Endothelial cell of umbilical vein (primary cell): ENCODE measurements around the gene CHRM4. TPM values are rescaled to one million over a fixed set of nuclear protein-coding genes. Genes with fewer than 3 reads are reported as not detected.

ENCODE experiments used
- BruUV-seq: library from RNA; stranded (reverse); fragments of 400-500 nt; replicated peaks from 2 replicates; lab custom pipeline; 2021; lab: Mats Ljungman, UMichigan
- CTCF ChIA-PET: fragments of 300-600, 350-600 bp; sonication (Branson Sonifier 250); formaldehyde crosslinking; loops from one replicate; lab custom pipeline; 2021; ENCODE audit warnings: antibody characterized with exemption, inconsistent platforms; lab: Charles Lee
- POLR2A ChIA-PET: fragments of 300-600, 350-600 bp; sonication (Branson Sonifier 250); formaldehyde crosslinking; loops from one replicate; lab custom pipeline; 2021; ENCODE audit warnings: antibody characterized with exemption, inconsistent platforms; lab: Charles Lee
- DNase-seq: peaks from one replicate; pipeline ENCODE4 v3.0.0-alpha.2; 2011; ENCODE audit warnings: low read depth, low spot score
- FAIRE-seq: peaks from 2 replicates; lab custom pipeline; 2011; peaks lifted over from hg19 to GRCh38; lab: Jason Lieb, UNC
- H2AFZ ChIP-seq: 2 replicates; pipeline ENCODE4 v1.6.0; 2012; ENCODE audit warnings: low read depth, low read length, control low read depth, inconsistent platforms
- H3K27ac ChIP-seq: 2 replicates; pipeline ENCODE4 v1.5.1; 2011; ENCODE audit warnings: low read depth, mild to moderate bottlenecking, control low read depth, low read length, moderate library complexity; ENCODE audit not compliant: insufficient read depth
- H3K27me3 ChIP-seq, 2 experiments: 2 replicates each; pipeline versions ENCODE4 v1.6.0 to v1.6.1; 2011; ENCODE audit warnings: low read length in 2 of 2, mixed read lengths in 1 of 2; ENCODE audit not compliant: control insufficient read depth in 2 of 2, insufficient read depth in 2 of 2
- H3K36me3 ChIP-seq, 2 experiments: 2 replicates in 1 of 2; 3 replicates in 1 of 2; pipeline ENCODE4 v1.5.1; 2011; ENCODE audit warnings: low read length in 2 of 2, mild to moderate bottlenecking in 1 of 2, moderate library complexity in 1 of 2; ENCODE audit not compliant: control insufficient read depth in 2 of 2, insufficient read depth in 2 of 2; ENCODE audit errors: extremely low read depth in 1 of 2
- H3K4me1 ChIP-seq: 3 replicates; pipeline ENCODE4 v1.5.1; 2011; ENCODE audit warnings: mild to moderate bottlenecking, low read length; ENCODE audit not compliant: control insufficient read depth, insufficient read depth; ENCODE audit errors: extremely low read depth
- H3K4me2 ChIP-seq: 2 replicates; pipeline ENCODE4 v1.6.1; 2011; ENCODE audit warnings: low read length, control low read depth, mixed read lengths; ENCODE audit not compliant: insufficient read depth
- H3K4me3 ChIP-seq, 3 experiments: fragments of 200-600 bp in 1 of 3; sonication (generic), shearing (Covaris generic) in 1 of 3; replicated peaks in 1 of 3; 2 replicates each; pipeline ENCODE4 v1.5.1; 2011 to 2016; ENCODE audit warnings: control low read depth in 3 of 3, low read length in 3 of 3, mild to moderate bottlenecking in 2 of 3, inconsistent platforms in 1 of 3, low read depth in 1 of 3, moderate library complexity in 1 of 3; ENCODE audit not compliant: insufficient read depth in 1 of 3
- H3K79me2 ChIP-seq: 2 replicates; pipeline ENCODE4 v1.6.0; 2012; ENCODE audit warnings: low read length, inconsistent platforms; ENCODE audit not compliant: control insufficient read depth, insufficient read depth
- H3K9ac ChIP-seq: replicated peaks from 2 replicates; pipeline ENCODE3; 2011; ENCODE audit warnings: low read length, control low read depth; ENCODE audit not compliant: insufficient read depth; ENCODE audit errors: extremely low read depth
- H3K9me1 ChIP-seq: replicated peaks from 3 replicates; pipeline ENCODE4 v1.6.0; 2011; ENCODE audit warnings: mild to moderate bottlenecking, low read length; ENCODE audit not compliant: control insufficient read depth, insufficient read depth; ENCODE audit errors: extremely low read depth
- H3K9me3 ChIP-seq: replicated peaks from 2 replicates; pipeline ENCODE4 v1.5.1; 2012; ENCODE audit warnings: low read length, inconsistent platforms; ENCODE audit not compliant: control insufficient read depth, insufficient read depth
- H4K20me1 ChIP-seq: replicated peaks from 2 replicates; pipeline ENCODE3; 2011; ENCODE audit warnings: mild to moderate bottlenecking, low read length; ENCODE audit not compliant: control insufficient read depth, insufficient read depth; ENCODE audit errors: extremely low read depth
- EZH2 ChIP-seq: IDR thresholded peaks from 2 replicates; pipeline ENCODE4 v1.6.1; 2012; ENCODE audit warnings: borderline replicate concordance, low read depth, mild to moderate bottlenecking, moderate library complexity, low read length, inconsistent platforms; ENCODE audit not compliant: severe bottlenecking
- GATA2 ChIP-seq: IDR thresholded peaks from 2 replicates; pipeline ENCODE4 v1.7.0; 2011; ENCODE audit warnings: low read depth, mild to moderate bottlenecking, moderate library complexity, mixed read lengths, low read length; ENCODE audit not compliant: insufficient read length, insufficient read depth
- POLR2A ChIP-seq: IDR thresholded peaks from 2 replicates; pipeline ENCODE4 v1.6.1; 2012; ENCODE audit warnings: low read depth, mild to moderate bottlenecking, control low read depth, low read length
- dilution Hi-C: fragments of 300-500 bp; cut with MboI; formaldehyde crosslinking; loops from one replicate; pipeline ENCODE4 v1.15.0; 2019; ENCODE audit warnings: low sequenced_read_pairs; ENCODE audit not compliant: extremely low pct_ligation_motif_present
- intact Hi-C: fragments of 100-400 bp; cut with micrococcal nuclease; formaldehyde crosslinking; loops from one replicate; pipeline ENCODE4 v1.10.0; 2022
- polyA plus RNA-seq, 4 experiments: library from polyadenylated mRNA; depleted of rRNA in 3 of 4; stranded (reverse) in 3 of 4; unstranded in 1 of 4; fragments of >200 nt; gene quantifications; 2 replicates each; pipeline versions ENCODE4 v1.2.1 to v1.2.3, GENCODE V29; 2011 to 2012; ENCODE audit warnings: missing spikeins in 1 of 4
- total RNA-seq: library from RNA; stranded (reverse); gene quantifications from 2 replicates; pipeline ENCODE4 v1.2.3, GENCODE V29; 2021
- TF ChIP-seq, protein P1 (sequence below), 2 donors: IDR thresholded peaks; 1 replicate in 1 of 2; 2 replicates in 1 of 2; pipeline ENCODE4 v1.5.1; 2011; ENCODE audit warnings: low read length in 2 of 2, mild to moderate bottlenecking in 2 of 2, moderate library complexity in 2 of 2, control low read depth in 1 of 2, inconsistent platforms in 1 of 2, low read depth in 1 of 2; ENCODE audit not compliant: insufficient read depth in 1 of 2; ENCODE audit errors: extremely low read depth in 1 of 2

Gene CHRM4
- total and polyA plus RNA-seq, 2 donors (not counting 3 experiments of a cell fraction or from before 2014, with no cell fraction given): 0.04 to 0.22 TPM

- FAIRE-seq: peak; percentile 42
- Histone ChIP-seq H3K9me3 (no peaks in the 10 kb centered on the region), H3K27ac (no peak overlapping the region), H3K9ac (no peak overlapping the region), H2AFZ (no peak overlapping the region), H3K4me3 (no peak overlapping the region), H3K9me1 (no peaks in the 10 kb centered on the region), H3K4me2 (no peak overlapping the region), H3K36me3 (peaks cover 3 to 15% of the 10 kb centered on the region in 2 experiments), H3K4me1 (no peaks in the 10 kb centered on the region), H3K27me3 (no peaks in the 10 kb centered on the region), H4K20me1 (no peaks in the 10 kb centered on the region), H3K79me2 (no peaks in the 10 kb centered on the region)
- intact Hi-C loops: no loop called here
- TF ChIP-seq, protein P1, sequence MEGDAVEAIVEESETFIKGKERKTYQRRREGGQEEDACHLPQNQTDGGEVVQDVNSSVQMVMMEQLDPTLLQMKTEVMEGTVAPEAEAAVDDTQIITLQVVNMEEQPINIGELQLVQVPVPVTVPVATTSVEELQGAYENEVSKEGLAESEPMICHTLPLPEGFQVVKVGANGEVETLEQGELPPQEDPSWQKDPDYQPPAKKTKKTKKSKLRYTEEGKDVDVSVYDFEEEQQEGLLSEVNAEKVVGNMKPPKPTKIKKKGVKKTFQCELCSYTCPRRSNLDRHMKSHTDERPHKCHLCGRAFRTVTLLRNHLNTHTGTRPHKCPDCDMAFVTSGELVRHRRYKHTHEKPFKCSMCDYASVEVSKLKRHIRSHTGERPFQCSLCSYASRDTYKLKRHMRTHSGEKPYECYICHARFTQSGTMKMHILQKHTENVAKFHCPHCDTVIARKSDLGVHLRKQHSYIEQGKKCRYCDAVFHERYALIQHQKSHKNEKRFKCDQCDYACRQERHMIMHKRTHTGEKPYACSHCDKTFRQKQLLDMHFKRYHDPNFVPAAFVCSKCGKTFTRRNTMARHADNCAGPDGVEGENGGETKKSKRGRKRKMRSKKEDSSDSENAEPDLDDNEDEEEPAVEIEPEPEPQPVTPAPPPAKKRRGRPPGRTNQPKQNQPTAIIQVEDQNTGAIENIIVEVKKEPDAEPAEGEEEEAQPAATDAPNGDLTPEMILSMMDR (IDR thresholded peaks at IDR 0.05; ENCODE audit: extremely low read depth in 1 of 2, insufficient read depth in 1 of 2, low read depth in 1 of 2, low read length in 2 of 2): peak in 1 of 2 donors; percentile 8
- no peak for TF ChIP-seq EZH2
- no TSS peak for BruUV-seq
- POLR2A ChIA-PET: no interaction called here
- CTCF ChIA-PET: interaction anchor here (1.2 to 2.1 kb wide), 6 partner anchors 10 to 126 kb away, joined by 3 to 11 read pairs (median 4); partner anchors contain the start of gene CHRM4
- no peak for DNase-seq
- dilution Hi-C loops: no loop called here
Observed at GRCh38 chr11:46410021-46410420, 18.4 kb upstream of the CHRM4 start.

- CTCF ChIA-PET: interaction anchor here (1.5 to 2.1 kb wide), 4 partner anchors 9 to 121 kb away, joined by 4 to 11 read pairs (median 6); partner anchors contain the start of gene CHRM4
Observed at GRCh38 chr11:46408407-46408986, 16.9 kb upstream of the CHRM4 start.

More at GRCh38 chr11:46408407-46408986, 16.9 kb upstream of the CHRM4 start:
- BruUV-seq: no TSS peak
- Histone ChIP-seq H3K4me2 (no peak overlapping the region), H3K9ac (no peak overlapping the region), H3K27me3 (no peaks in the 10 kb centered on the region), H3K4me3 (no peak overlapping the region), H3K36me3 (peaks cover 3 to 15% of the 10 kb centered on the region in 2 experiments), H3K27ac (no peak overlapping the region), H3K9me3 (no peaks in the 10 kb centered on the region), H2AFZ (no peak overlapping the region), H3K4me1 (no peaks in the 10 kb centered on the region), H3K9me1 (no peaks in the 10 kb centered on the region), H3K79me2 (no peaks in the 10 kb centered on the region), H4K20me1 (no peaks in the 10 kb centered on the region)
- FAIRE-seq (no peak), DNase-seq (no peak)
- intact Hi-C loops (no loop called here), dilution Hi-C loops (no loop called here)
- POLR2A ChIA-PET: no interaction called here
- TF ChIP-seq GATA2: no peak
- TF ChIP-seq POLR2A: no peak
